Measurements from ENCODE around the gene LAMA3. TPM values are rescaled to one million over a fixed set of nuclear protein-coding genes. Genes with fewer than 3 reads are reported as not detected.

The LAMA3 gene
- total and polyA plus RNA-seq, 10 of the 15 experiments (the other 5 are each of a cell fraction or from before 2014, with no cell fraction given), result 0.37 to 6.5 (median 5.4) TPM

DNA sequence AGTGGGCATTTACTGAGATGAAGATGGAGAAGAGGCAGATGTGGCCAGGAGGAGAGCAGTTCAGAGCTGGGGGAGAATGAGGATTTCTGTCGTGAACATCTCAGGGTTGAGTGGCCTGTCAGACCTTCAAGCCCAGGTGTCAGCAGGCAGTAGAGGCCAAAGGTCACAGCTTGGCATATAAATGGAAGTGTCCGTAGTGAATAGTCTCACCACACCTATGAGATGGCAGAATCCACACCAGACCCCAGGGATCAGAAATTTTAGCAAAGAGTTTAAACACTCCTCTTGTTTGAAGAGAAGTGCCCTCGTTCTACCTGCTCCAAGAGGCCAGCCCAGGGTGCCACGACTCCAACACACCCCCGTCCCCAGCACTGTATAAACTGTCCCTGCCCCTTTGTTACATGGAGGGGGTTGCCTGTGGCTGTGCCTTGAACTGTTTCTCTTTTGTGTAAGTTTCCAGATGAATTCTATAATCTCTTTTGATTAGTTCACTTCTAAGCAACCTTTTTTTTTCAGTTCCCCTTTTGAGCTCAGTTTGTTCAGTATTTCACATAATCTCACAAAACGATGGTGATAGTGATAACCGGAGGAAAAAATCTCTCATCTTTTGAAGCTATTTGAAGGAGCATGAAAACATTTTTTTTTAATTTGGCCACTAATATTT lies 256.3 kb downstream of the LAMA3 start (continued):
- TF ChIP-seq ZNF687 (IDR thresholded peaks at IDR 0.05) (0 out of 2 replicates have a peak, but pooled peaks have one; percentile 21), NFIC (IDR thresholded peaks at IDR 0.05; ENCODE audit: low read depth, low read length) (peak; percentile 64; the same call in 1 of the 2 replicates), TCF12 (IDR thresholded peaks at IDR 0.05; ENCODE audit: low read depth, low read length) (no peak), ASH2L (IDR thresholded peaks at IDR 0.05; ENCODE audit: borderline replicate concordance, low read depth) (no peak), CBFB (IDR thresholded peaks at IDR 0.05; ENCODE audit: low read depth) (no peak), CEBPB (IDR thresholded peaks at IDR 0.05; ENCODE audit: borderline replicate concordance in 1 of 2, low read depth in 2 of 2, low read length in 2 of 2) (no peak), RB1 (IDR thresholded peaks at IDR 0.05; ENCODE audit: borderline replicate concordance) (no peak), GABPA (IDR thresholded peaks at IDR 0.05; ENCODE audit: low read depth) (no peak), HDAC2 (IDR thresholded peaks at IDR 0.05) (no peak), STAT1 (conservative IDR thresholded peaks at IDR 0.05) (no peak), ATF7 (IDR thresholded peaks at IDR 0.05; ENCODE audit: low read depth) (peak; percentile 42; the same call in 1 of the 2 replicates), MXI1 (IDR thresholded peaks at IDR 0.05; ENCODE audit: low read depth, low read length) (no peak)
- TF ChIP-seq, protein P1, sequence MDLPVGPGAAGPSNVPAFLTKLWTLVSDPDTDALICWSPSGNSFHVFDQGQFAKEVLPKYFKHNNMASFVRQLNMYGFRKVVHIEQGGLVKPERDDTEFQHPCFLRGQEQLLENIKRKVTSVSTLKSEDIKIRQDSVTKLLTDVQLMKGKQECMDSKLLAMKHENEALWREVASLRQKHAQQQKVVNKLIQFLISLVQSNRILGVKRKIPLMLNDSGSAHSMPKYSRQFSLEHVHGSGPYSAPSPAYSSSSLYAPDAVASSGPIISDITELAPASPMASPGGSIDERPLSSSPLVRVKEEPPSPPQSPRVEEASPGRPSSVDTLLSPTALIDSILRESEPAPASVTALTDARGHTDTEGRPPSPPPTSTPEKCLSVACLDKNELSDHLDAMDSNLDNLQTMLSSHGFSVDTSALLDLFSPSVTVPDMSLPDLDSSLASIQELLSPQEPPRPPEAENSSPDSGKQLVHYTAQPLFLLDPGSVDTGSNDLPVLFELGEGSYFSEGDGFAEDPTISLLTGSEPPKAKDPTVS (IDR thresholded peaks at IDR 0.05; ENCODE audit: low read depth, low read length), result no peak
- TF ChIP-seq, protein P2, sequence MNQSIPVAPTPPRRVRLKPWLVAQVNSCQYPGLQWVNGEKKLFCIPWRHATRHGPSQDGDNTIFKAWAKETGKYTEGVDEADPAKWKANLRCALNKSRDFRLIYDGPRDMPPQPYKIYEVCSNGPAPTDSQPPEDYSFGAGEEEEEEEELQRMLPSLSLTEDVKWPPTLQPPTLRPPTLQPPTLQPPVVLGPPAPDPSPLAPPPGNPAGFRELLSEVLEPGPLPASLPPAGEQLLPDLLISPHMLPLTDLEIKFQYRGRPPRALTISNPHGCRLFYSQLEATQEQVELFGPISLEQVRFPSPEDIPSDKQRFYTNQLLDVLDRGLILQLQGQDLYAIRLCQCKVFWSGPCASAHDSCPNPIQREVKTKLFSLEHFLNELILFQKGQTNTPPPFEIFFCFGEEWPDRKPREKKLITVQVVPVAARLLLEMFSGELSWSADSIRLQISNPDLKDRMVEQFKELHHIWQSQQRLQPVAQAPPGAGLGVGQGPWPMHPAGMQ (IDR thresholded peaks at IDR 0.05; ENCODE audit: borderline replicate concordance), result no peak
- TF ChIP-seq, protein P3, sequence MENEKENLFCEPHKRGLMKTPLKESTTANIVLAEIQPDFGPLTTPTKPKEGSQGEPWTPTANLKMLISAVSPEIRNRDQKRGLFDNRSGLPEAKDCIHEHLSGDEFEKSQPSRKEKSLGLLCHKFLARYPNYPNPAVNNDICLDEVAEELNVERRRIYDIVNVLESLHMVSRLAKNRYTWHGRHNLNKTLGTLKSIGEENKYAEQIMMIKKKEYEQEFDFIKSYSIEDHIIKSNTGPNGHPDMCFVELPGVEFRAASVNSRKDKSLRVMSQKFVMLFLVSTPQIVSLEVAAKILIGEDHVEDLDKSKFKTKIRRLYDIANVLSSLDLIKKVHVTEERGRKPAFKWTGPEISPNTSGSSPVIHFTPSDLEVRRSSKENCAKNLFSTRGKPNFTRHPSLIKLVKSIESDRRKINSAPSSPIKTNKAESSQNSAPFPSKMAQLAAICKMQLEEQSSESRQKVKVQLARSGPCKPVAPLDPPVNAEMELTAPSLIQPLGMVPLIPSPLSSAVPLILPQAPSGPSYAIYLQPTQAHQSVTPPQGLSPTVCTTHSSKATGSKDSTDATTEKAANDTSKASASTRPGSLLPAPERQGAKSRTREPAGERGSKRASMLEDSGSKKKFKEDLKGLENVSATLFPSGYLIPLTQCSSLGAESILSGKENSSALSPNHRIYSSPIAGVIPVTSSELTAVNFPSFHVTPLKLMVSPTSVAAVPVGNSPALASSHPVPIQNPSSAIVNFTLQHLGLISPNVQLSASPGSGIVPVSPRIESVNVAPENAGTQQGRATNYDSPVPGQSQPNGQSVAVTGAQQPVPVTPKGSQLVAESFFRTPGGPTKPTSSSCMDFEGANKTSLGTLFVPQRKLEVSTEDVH (IDR thresholded peaks at IDR 0.05; ENCODE audit: low read depth, partially characterized antibody), result no peak
- TF ChIP-seq, protein P4, sequence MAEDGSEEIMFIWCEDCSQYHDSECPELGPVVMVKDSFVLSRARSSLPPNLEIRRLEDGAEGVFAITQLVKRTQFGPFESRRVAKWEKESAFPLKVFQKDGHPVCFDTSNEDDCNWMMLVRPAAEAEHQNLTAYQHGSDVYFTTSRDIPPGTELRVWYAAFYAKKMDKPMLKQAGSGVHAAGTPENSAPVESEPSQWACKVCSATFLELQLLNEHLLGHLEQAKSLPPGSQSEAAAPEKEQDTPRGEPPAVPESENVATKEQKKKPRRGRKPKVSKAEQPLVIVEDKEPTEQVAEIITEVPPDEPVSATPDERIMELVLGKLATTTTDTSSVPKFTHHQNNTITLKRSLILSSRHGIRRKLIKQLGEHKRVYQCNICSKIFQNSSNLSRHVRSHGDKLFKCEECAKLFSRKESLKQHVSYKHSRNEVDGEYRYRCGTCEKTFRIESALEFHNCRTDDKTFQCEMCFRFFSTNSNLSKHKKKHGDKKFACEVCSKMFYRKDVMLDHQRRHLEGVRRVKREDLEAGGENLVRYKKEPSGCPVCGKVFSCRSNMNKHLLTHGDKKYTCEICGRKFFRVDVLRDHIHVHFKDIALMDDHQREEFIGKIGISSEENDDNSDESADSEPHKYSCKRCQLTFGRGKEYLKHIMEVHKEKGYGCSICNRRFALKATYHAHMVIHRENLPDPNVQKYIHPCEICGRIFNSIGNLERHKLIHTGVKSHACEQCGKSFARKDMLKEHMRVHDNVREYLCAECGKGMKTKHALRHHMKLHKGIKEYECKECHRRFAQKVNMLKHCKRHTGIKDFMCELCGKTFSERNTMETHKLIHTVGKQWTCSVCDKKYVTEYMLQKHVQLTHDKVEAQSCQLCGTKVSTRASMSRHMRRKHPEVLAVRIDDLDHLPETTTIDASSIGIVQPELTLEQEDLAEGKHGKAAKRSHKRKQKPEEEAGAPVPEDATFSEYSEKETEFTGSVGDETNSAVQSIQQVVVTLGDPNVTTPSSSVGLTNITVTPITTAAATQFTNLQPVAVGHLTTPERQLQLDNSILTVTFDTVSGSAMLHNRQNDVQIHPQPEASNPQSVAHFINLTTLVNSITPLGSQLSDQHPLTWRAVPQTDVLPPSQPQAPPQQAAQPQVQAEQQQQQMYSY (CRISPR knock-in tag; IDR thresholded peaks at IDR 0.05), result no peak

All from GM12878 (cell line).